ENCODE results near the gene CPXM2. TPM values are rescaled to one million over a fixed set of nuclear protein-coding genes. Genes with fewer than 3 reads are reported as not detected.

Gene CPXM2
- total RNA-seq: 7.6 TPM

- no peak for DNase-seq (ENCODE audit: low spot score)
Measured at GRCh38 chr10:123891144-123892071, at the start of gene CPXM2. TSS of gene CPXM2 (minus strand) at chr10:123891807. CDS start at chr10:123891659, 148 bp downstream.

- no peak for DNase-seq (ENCODE audit: low spot score)
Measured at GRCh38 chr10:123939591-123939990, 48.0 kb upstream of the CPXM2 start.

DNA sequence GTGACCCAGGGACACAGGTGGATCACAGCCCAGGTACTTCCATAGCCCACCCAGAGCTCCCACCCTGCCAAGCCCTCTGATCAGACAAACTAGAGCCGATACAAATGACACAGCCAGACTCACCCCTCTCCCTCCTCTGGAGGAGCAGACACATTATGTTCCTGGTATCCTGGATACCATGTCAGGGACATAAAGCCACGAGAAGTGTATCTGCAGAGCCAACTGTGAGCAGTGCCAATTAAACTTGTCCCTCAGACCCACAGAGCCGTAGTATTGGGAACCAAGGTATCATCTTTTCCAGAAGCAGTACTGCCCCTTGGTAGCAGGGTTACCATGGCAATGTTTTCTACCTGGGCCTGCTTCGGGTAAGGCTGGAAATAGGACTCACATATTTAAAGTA, 47.3 kb upstream of the CPXM2 start:
- DNase-seq (ENCODE audit: low spot score): no peak

- DNase-seq (ENCODE audit: low spot score): no peak
Measured at GRCh38 chr10:123936426-123936825, 44.8 kb upstream of the CPXM2 start.

GRCh38 chr10:123935680-123936079, 44.1 kb upstream of the CPXM2 start:
- no peak for DNase-seq (ENCODE audit: low spot score)

DNA sequence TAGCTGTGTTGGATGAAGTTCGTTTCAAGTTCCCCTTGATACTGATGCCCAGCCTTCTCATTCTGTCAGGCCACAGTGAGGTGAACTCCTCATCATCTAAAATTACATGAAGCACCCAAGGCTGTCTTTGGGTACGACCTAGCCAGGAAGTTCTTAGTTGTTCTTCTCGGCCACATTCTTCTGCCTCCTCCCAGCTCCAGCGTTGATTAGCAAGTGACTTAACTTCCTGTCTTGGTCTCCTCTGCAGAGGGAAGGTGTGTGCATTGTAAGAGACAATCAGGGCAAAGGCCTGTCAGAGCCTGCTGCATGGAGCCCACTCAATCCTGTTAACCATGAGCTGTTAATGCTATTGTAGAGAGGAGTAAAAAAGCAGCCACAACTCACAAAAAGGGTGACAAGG, 43.2 kb upstream of the CPXM2 start:
- no peak for DNase-seq (ENCODE audit: low spot score)

DNA sequence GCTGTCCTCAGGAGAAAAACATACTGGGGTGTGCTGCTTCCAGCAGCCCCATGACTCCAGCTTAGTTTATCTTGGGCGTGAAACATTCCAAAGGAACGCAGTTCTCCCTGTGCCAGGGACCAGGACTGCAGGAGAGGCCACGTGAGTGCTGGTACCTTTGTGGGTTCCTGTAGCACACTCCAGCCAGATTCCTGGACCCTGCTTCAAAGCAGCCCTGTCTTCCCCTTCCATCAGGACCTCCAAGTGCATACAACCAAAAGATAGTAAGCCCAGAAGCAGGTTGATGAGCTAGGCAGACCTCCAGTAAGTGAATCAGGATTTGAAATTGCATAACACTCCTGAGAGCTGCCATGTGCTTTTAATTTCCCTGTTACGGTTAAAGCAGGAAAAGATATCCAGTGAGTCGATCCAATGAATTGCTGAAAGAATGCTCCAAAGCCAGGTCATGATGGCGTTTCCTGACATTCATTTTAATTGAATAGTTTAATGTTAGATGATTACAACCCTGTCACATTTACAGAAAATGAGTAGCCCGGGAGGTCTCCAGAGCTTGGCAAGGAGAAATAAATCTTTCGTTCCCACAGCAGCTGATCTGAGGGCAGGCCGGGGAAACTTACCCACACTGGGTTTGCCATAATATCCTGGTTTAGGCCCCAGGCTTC, 38.9 kb upstream of the CPXM2 start:
- DNase-seq (ENCODE audit: low spot score): no peak

- no peak for DNase-seq (ENCODE audit: low spot score)
Measured at GRCh38 chr10:123929791-123930190, 38.2 kb upstream of the CPXM2 start.

DNA sequence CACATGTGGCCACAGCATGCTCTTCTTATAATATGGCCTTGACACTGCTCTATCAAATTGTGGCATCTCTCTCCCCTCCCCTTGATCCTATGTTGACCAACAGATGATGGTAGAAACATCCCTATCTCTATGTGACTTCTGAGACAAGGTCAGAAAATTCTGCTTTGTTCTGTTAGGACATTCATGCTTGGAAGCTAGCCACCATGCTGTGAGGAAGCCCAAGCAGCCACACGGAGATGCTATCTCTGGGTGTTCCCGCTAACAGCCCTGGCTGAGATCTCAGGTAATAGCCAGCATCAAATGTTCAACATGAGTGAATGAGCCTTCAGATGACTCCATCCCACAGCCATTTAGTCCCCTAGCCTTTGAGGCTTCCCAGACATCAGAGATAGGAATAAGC, 36.8 kb upstream of the CPXM2 start:
- no peak for DNase-seq (ENCODE audit: low spot score)

DNA sequence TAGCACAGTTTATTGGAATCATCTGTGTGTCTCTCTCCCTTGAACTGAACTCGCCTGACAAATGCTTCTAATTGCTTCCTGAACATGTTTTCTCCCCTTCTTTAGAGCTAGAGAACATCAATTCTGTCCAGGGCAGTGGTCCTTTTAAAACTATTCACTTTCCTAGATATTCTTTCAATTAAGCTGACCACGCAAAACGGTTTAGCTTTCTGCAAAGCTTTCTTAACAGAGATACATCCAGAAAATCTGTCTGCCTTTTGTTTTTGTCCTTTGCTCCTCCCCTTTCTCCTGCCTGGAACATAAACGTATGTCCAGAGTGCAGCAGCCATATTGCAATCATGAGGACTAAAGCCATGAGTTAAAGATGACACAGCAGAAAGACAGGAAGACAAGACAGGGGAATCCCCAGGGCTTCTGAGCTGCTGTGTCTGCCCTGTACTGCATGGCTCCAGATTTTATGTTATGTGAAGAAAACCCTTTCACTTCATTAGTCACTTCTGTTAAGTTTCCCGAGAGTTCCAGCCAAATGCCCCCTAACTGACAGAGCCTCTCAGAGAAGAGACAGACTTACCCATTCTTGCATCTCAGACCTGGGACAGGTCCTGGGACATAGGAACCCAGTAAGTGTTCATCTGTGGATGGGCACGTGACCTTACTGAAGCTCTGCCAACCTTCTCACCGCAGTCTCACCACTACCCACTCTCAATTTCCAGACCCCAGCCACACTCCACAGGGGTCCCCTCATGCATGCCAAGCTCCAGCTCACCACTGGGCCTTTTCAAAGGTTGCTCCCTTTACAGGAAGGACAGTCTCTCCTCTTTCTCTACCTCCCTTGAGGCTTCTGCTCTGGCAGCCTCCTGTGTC, 35.0 kb upstream of the CPXM2 start:
- DNase-seq (ENCODE audit: low spot score): no peak

DNA sequence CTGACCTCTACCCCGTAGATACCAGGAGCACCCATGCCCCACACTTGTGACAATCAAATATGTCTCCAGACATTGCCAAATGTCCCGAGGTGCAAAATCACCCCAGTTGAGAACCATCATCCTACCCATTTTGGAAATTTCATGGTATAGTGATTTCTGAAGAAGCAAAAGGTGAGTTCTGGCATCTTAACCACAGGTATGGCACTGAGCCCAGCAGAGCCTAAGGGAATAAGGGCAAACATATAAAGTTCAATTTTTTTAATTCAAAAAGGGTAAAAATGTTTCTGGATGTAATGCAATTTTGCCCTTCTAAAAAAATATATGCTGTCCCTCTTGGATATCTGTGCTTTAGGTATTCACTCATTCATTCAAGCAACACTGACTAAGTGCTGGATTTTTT, 30.5 kb upstream of the CPXM2 start:
- DNase-seq (ENCODE audit: low spot score): no peak

GRCh38 chr10:123916775-123917174, 25.2 kb upstream of the CPXM2 start:
- no peak for DNase-seq (ENCODE audit: low spot score)

GRCh38 chr10:123913688-123914268, 22.2 kb upstream of the CPXM2 start:
- peak; percentile 26 for DNase-seq (ENCODE audit: low spot score)

DNA sequence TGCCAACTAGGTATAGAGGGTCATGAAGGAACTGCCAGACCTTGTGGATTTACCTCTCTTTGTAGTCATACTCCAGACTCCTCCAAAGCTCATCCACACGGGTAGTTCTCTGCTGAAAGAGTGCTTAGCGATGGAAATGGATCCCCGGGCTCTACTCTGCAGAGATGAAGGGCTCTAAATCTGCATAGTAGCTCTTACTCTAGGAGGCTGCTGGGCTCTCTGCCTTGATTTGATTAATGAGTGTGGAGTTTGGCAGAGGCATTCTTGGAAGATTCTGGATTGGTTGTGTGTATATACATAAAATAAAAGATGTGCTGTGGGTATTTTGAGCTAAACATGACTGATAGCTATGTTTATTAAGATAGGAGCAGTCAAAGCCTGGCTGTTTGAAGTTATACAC, 21.3 kb upstream of the CPXM2 start:
- no peak for DNase-seq (ENCODE audit: low spot score)

DNA sequence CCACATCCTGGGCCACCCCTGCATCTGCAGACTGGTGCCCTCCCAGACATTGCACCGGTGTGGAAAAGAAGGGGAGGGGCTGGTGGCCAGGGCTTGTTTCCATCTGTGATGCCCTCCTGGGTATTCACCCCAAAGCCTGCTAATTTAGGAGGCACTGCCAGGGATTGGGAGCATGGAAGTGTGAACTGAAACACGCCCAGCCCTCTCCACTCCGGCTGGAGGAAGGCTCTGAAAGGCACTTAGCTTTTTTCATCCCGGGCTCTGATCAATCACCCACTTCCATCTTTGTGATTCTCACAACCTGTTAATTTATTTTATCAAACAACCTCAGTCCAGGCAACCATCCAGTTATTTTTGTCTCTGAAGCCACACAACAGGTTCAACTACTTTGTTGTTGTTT, 20.9 kb upstream of the CPXM2 start:
- no peak for DNase-seq (ENCODE audit: low spot score)

- no peak for DNase-seq (ENCODE audit: low spot score)
Measured at GRCh38 chr10:123911866-123912265, 20.3 kb upstream of the CPXM2 start.

DNA sequence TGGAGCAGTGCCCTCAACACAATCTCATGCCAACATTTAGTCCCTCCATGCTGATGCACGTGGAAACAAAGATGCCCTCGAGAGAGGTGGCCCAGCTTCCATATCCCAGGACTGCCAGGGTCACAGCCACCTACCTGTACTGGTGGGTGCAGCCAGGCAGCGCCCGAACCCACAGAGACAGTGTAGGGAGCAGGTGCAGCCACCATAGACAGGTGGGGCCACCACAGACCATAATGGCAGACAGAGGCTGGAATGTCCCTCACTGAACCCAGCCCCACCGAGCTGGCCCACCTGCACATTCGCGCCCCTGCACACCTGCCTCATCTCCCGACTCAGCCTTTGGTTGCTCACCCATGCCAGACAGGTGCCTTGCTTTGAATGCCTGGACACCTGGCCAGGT, 18.3 kb upstream of the CPXM2 start:
- DNase-seq (ENCODE audit: low spot score): no peak

GRCh38 chr10:123909426-123909825, 17.8 kb upstream of the CPXM2 start:
- DNase-seq (ENCODE audit: low spot score): no peak

GRCh38 chr10:123908379-123908778, 16.8 kb upstream of the CPXM2 start:
- DNase-seq (ENCODE audit: low spot score): no peak

GRCh38 chr10:123906884-123907652, 15.5 kb upstream of the CPXM2 start:
- no peak for DNase-seq (ENCODE audit: low spot score)

DNA sequence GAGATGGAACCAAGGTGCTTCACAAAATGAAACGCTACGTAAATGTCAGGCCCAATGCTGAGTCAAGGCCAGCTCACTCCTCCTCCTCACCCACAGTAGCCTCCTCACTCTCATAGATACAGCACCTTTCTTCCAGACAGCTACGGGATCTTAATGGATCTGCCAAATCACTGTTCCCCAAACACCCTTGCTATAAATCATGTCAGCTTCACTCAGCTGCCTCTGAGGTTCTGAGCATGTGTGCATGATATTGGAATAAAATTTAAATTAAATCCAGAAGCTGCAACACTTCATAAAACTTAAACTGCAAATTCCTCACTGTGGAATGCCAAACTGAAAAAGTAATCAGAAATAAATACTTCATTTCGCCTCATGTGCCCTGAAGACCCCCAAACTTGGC, 14.7 kb upstream of the CPXM2 start:
- DNase-seq (ENCODE audit: low spot score): no peak
